ENCODE results near the gene MIB2.
"Not testable (repeated sequence)": the region's sequence is repeated elsewhere in the genome, so short reads cannot be mapped to it uniquely, and the experiment has no call there.

DNA sequence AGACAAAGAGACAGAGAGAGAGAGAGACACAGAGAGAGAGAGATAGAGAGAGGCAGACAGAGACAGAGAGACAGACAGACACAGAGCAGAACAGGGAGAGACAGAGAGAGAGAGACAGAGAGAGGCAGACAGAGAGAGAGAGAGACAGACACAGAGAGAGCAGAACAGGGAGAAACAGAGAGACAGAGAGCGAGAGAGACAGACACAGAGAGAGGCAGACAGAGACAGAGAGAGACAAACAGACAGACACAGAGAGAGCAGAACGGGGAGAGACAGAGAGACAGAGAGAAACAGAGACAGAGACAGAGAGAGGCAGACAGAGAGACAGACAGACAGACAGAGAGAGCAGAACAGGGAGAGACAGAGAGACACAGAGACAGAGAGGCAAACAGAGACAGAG, 20.0 kb upstream of the MIB2 start:
- TF ChIP-seq CTCF, POLR2A (IDR thresholded peaks at IDR 0.05): not testable (repeated sequence)
